Heart left ventricle (tissue), 16 donors: ENCODE measurements around the gene UMODL1. TPM values are rescaled to one million over a fixed set of nuclear protein-coding genes. Genes with fewer than 3 reads are reported as not detected.

Experiments
- ATAC-seq, 4 donors: fragments of 200-7000 bp; cut with Tn5 transposase; one replicate each; pipeline ENCODE4 v1.9.1; 2020 to 2022; ENCODE audit warnings: moderate library complexity in 4 of 4, mild to moderate bottlenecking in 3 of 4, moderate number of reproducible peaks in 1 of 4
- DNase-seq, 5 donors: peaks; one replicate each; pipeline ENCODE4 v3.0.0-alpha.2; 2020
- H3K27ac ChIP-seq, 12 donors: fragments of 200-600 bp; sonication (generic) in 4 of 12; one replicate each; pipeline versions ENCODE4 v1.5.0 to v1.8.0; 2016 to 2022; ENCODE audit warnings: mild to moderate bottlenecking in 2 of 12
- H3K27me3 ChIP-seq, 9 donors: fragments of 200-600 bp; sonication (generic) in 2 of 9; one replicate each; pipeline versions ENCODE4 v1.5.1 to v1.8.0; 2016 to 2022; ENCODE audit warnings: mild to moderate bottlenecking in 3 of 9
- H3K36me3 ChIP-seq, 9 donors: fragments of 200-600 bp; sonication (generic) in 2 of 9; one replicate each; pipeline versions ENCODE4 v1.5.0 to v1.8.0; 2018 to 2022; ENCODE audit warnings: mild to moderate bottlenecking in 2 of 9
- H3K4me1 ChIP-seq, 12 donors: fragments of 200-600 bp; sonication (generic) in 4 of 12; one replicate each; pipeline versions ENCODE4 v1.5.0 to v1.8.0; 2016 to 2022; ENCODE audit warnings: mild to moderate bottlenecking in 3 of 12
- H3K4me3 ChIP-seq, 12 donors: fragments of 200-600 bp; sonication (generic) in 4 of 12; one replicate each; pipeline versions ENCODE4 v1.5.0 to v1.8.0; 2017 to 2022; ENCODE audit warnings: mild to moderate bottlenecking in 9 of 12, moderate library complexity in 4 of 12
- H3K9me3 ChIP-seq, 12 donors: fragments of 200-600 bp; sonication (generic) in 4 of 12; one replicate each; pipeline versions ENCODE4 v1.5.0 to v1.8.0; 2016 to 2022; ENCODE audit warnings: mild to moderate bottlenecking in 1 of 12
- CTCF ChIP-seq, 12 donors: fragments of 200-600 bp; sonication (generic) in 4 of 12; IDR thresholded peaks; one replicate each; pipeline versions ENCODE4 v1.5.0 to v1.8.0; 2018 to 2022; ENCODE audit warnings: antibody characterized with exemption in 12 of 12, mild to moderate bottlenecking in 5 of 12
- POLR2A ChIP-seq, 2 donors: fragments of 450-650 bp; IDR thresholded peaks; one replicate each; pipeline ENCODE4 v1.6.1; 2017; ENCODE audit warnings: antibody characterized with exemption in 2 of 2, mild to moderate bottlenecking in 2 of 2, moderate library complexity in 2 of 2
- WGBS, 4 donors: extraction: QIAGEN DNeasy Blood & Tissue Kit in 2 of 4; methylation state at CpG; one replicate each; pipeline versions ENCODE4 v1.1.5 to v1.1.7; 2013 to 2018; 5-methylcytosine and 5-hydroxymethylcytosine counted together
- intact Hi-C, 10 donors: fragments of 100-400 bp; cut with DNase I; formaldehyde crosslinking; loops; one replicate each; pipeline versions ENCODE4 v1.11.1 to v1.14.2; 2022
- polyA plus RNA-seq, 2 donors: library from polyadenylated mRNA; stranded (reverse); fragments of 200-250 nt; gene quantifications; one replicate each; pipeline ENCODE4 v1.2.3, GENCODE V29; 2013
- total RNA-seq, 9 donors: library from RNA; depleted of rRNA in 2 of 9; stranded (reverse); fragments of >200 nt in 2 of 9; fragmentation: NEBNext Ultra II Directional in 3 of 9; extraction: Animal tissue kit (Norgen Biotek cat#: 25700) in 3 of 9; gene quantifications; one replicate each; pipeline versions ENCODE4 v1.1.0 to v1.2.4, GENCODE V29; 2016 to 2023
- donor health status: ischemic (EF 13 %, LVEDD 7.1; RV severe dilation, severe dysfunction).
- donor health status: healthy with polysubstance abuse.
- donor health status: DM: no; HTN: yes; CAD: no.
- donor health status: DM: no; HTN: no; CAD: no.
- donor health status: ischemic (EF 25% LVEDD 6.9; RV normal size, moderate dysfunction).
- donor health status: ischemic (EF 25% LVEDD 5.7; RV mildly dilated, moderate dysfunction).
- donor health status: healthy.
- donor health status: DM: yes; HTN: yes; CAD: no.
- donor health status: ischemic (EF 35%, LVEDD 5.7; RV mildly dilated, moderate dysfunction).
- donor health status: nonischemic (EF 11% LVEDD 7.7; RV severe dilation, severe dysfunction).
- donor health status: DM: yes; HTN: yes; CAD: no.
- donor health status: PGD.
- donor health status: ischemic (EF 29% LVEDD 5.4; RV normal size, mild dysfunction).
- donor health status: nonischemic (EF 23%, LVEDD 6.1; RV moderate dilation, normal function).

Gene UMODL1
- total and polyA plus RNA-seq, 11 donors: 0.07 to 0.19 TPM; not detected in 9

DNA sequence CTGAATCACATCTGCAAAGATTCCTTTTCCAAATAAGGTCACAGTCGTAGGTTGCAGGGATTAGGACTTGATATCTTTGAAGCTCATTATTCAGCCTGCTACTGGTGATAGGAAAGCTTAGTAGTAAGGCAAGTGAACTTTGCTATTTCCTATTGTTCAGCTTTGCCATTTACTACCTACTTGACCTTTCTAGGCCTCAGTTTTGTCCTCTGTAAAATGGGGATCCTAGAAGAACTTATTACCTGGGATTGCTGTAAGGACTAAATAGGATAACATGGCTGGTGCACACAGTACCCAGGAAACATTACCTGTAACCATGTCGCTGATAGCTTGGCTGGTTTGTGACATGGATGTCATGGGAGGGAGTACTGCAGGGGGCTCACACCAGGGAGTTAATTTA is 24.5 kb downstream of the UMODL1 start:
- no peaks in the 10 kb centered on the region for H3K36me3 ChIP-seq
- peaks cover 0 to 29% (median 4%) of the 10 kb centered on the region in 12 donors for H3K4me1 ChIP-seq
- TF ChIP-seq CTCF (IDR thresholded peaks at IDR 0.05) (no peak), POLR2A (IDR thresholded peaks at IDR 0.05) (no peak)
- no peak for ATAC-seq
- peaks cover 0 to 12% (median 0%) of the 10 kb centered on the region in 12 donors for H3K9me3 ChIP-seq
- DNase-seq: no peak
- H3K27ac ChIP-seq: no peak overlapping the region
- H3K4me3 ChIP-seq: no peak overlapping the region
- intact Hi-C loops: no loop called here
- WGBS, 4 donors: 94 to 100% (median 96%) methylated on average over 2 of the region's 2 CpGs
- peaks cover 0 to 12% (median 8%) of the 10 kb centered on the region in 9 donors for H3K27me3 ChIP-seq

DNA sequence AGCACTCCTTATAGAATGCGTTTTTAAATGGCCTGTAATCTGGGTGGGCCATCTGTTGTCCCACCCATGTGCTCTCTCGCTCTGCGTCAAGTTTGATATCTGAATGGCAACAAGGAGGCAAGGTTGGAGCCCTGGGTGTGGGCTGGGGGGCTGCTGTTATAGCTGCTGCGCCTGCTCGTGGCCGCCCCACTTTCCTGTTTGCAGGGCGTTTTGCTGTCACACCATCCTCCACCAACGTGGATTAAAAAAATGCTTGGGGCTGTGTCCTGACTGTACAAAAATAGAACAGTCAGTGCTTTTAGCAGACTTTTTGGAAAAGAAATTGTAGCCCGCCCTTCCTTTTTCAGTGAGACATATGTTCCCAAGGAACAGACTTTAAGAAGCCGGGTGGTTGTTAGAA is 25.4 kb downstream of the UMODL1 start:
- peaks cover 0 to 12% (median 0%) of the 10 kb centered on the region in 12 donors for H3K9me3 ChIP-seq
- no peak overlapping the region for H3K4me3 ChIP-seq
- ATAC-seq: peak in 1 of 4 donors; percentile 27
- DNase-seq: peak in 1 of 5 donors; percentile 10
- TF ChIP-seq POLR2A (IDR thresholded peaks at IDR 0.05): no peak
- no peak for TF ChIP-seq CTCF (IDR thresholded peaks at IDR 0.05)
- peaks cover 0 to 29% (median 4%) of the 10 kb centered on the region in 12 donors for H3K4me1 ChIP-seq
- intact Hi-C loops: no loop called here
- H3K36me3 ChIP-seq: no peaks in the 10 kb centered on the region
- peak overlapping the region in 7 of 12 donors; percentile 22 to 71 (median 42) for H3K27ac ChIP-seq
- peaks cover 0 to 12% (median 6%) of the 10 kb centered on the region in 9 donors for H3K27me3 ChIP-seq
- WGBS, 4 donors: 40 to 53% (median 51%) methylated on average over 10 of the region's 10 CpGs

DNA sequence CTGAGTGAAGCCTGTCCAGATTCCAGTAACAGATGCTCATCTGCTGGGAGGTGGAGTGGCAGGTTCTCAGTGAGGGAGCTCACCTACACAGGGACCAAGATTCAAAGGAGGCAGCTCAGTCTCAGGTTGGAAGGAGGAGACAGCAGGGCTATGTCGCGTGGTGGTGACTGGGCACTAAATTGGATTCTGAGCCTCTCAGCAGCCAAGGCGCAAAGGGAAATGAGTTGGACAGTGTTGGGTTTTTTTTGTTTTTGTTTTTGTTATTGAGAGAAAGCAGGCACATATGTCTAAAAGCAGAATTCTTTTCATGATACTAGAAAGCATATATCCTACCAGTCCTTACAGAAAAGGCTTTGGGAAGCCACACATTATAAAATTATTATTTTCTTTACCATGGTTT is 26.2 kb downstream of the UMODL1 start:
- H3K27ac ChIP-seq: peak overlapping the region in 11 of 12 donors; percentile 14 to 71 (median 37)
- 71 to 81% (median 75%) methylated on average over 3 of the region's 3 CpGs for WGBS, 4 donors
- ATAC-seq (no peak), DNase-seq (peak in 1 of 5 donors; percentile 15)
- no peak for TF ChIP-seq POLR2A (IDR thresholded peaks at IDR 0.05)
- peaks cover 0 to 29% (median 4%) of the 10 kb centered on the region in 12 donors for H3K4me1 ChIP-seq
- H3K4me3 ChIP-seq: no peak overlapping the region
- peaks cover 0 to 11% (median 0%) of the 10 kb centered on the region in 9 donors for H3K27me3 ChIP-seq
- peaks cover 0 to 12% (median 0%) of the 10 kb centered on the region in 12 donors for H3K9me3 ChIP-seq
- intact Hi-C loops: no loop called here
- H3K36me3 ChIP-seq: no peaks in the 10 kb centered on the region

DNA sequence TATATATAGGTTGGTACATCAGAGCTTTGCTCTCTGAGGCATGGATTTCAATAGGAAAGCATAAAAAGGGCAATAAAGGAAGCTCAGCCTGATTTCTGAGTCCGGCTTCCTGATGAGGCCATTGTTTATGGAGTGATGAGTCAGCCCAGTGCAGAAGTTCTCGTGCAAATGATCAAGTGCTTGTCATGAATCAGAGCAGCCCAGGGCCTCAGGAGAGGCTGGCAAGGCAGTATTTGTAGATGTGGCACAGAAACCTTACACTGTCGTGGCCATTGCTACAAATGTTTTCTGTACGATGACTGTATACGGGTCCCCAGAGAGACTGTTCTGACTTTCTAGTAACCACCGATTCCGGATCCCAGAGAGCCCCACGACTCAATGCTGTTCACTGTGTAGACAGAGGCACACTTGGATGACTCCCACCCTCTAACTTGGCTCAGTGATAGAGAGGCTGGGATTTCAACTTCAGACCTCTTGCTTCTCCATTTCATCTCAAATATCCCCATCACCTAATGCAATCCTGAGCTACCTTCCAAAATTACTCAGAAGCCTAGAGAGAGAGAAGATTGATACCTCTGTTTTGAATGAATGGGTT is 26.8 kb downstream of the UMODL1 start:
- 44 to 51% (median 45%) methylated on average over 8 of the region's 8 CpGs for WGBS, 4 donors

More for the DNA sequence above, 26.8 kb downstream of the UMODL1 start:
- ATAC-seq (peak in 3 of 4 donors; percentile 72 to 87 (median 80)), DNase-seq (peak in 2 of 5 donors; percentile 40 to 65)
- Histone ChIP-seq H3K36me3 (no peaks in the 10 kb centered on the region), H3K4me3 (no peak overlapping the region), H3K9me3 (peaks cover 0 to 12% (median 0%) of the 10 kb centered on the region in 12 donors), H3K4me1 (peaks cover 0 to 29% (median 4%) of the 10 kb centered on the region in 12 donors), H3K27ac (peak overlapping the region in 9 of 12 donors; percentile 16 to 71 (median 49)), H3K27me3 (peaks cover 0 to 6% (median 0%) of the 10 kb centered on the region in 9 donors)
- no peak for TF ChIP-seq POLR2A (IDR thresholded peaks at IDR 0.05)
- no peak for TF ChIP-seq CTCF (IDR thresholded peaks at IDR 0.05)
- intact Hi-C loops: no loop called here
